Thymus (tissue), 11 donors: ENCODE results near the gene MRC2. TPM values are rescaled to one million over a fixed set of nuclear protein-coding genes. Genes with fewer than 3 reads are reported as not detected.
A peak's percentile ranks its signal among the peaks of the same experiment; 100 is the strongest.

Experiments
- DNase-seq, 9 donors: peaks; one replicate each; pipeline ENCODE4 v3.0.0-alpha.2; 2013; ENCODE audit warnings: low spot score in 9 of 9, low read depth in 6 of 9, missing footprints in 1 of 9
- H3K27ac ChIP-seq, 2 donors: one replicate each; pipeline ENCODE4 v1.5.1; 2013; ENCODE audit warnings: control low read depth in 1 of 2, low read depth in 1 of 2, low read length in 1 of 2, mild to moderate bottlenecking in 1 of 2, moderate library complexity in 1 of 2
- H3K27me3 ChIP-seq, 2 donors: one replicate each; pipeline ENCODE4 v1.5.1; 2013; ENCODE audit warnings: low read length in 1 of 2; ENCODE audit not compliant: control insufficient read depth in 2 of 2, insufficient read depth in 1 of 2
- H3K36me3 ChIP-seq, 2 donors: one replicate each; pipeline ENCODE4 v1.5.1; 2013; ENCODE audit warnings: low read length in 1 of 2, mild to moderate bottlenecking in 1 of 2, moderate library complexity in 1 of 2; ENCODE audit not compliant: control insufficient read depth in 2 of 2, insufficient read depth in 2 of 2
- H3K4me1 ChIP-seq, 2 donors: one replicate each; pipeline ENCODE4 v1.5.1; 2013; ENCODE audit warnings: low read length in 2 of 2; ENCODE audit not compliant: control insufficient read depth in 2 of 2, insufficient read depth in 2 of 2
- H3K4me3 ChIP-seq, 2 donors: one replicate each; pipeline ENCODE4 v1.5.1; 2013; ENCODE audit warnings: low read length in 2 of 2, control low read depth in 1 of 2, mild to moderate bottlenecking in 1 of 2
- H3K9me3 ChIP-seq, 2 donors: one replicate each; pipeline ENCODE4 v1.5.1; 2013; ENCODE audit warnings: low read length in 1 of 2, mild to moderate bottlenecking in 1 of 2; ENCODE audit not compliant: control insufficient read depth in 2 of 2, insufficient read depth in 1 of 2
- WGBS: extraction: QIAGEN DNeasy Blood & Tissue Kit; methylation state at CpG from one replicate; pipeline ENCODE4 v1.1.7; 2013; 5-methylcytosine and 5-hydroxymethylcytosine counted together
- polyA plus RNA-seq: library from polyadenylated mRNA; stranded (reverse); fragments of 200-250 nt; gene quantifications from one replicate; pipeline ENCODE4 v1.2.3, GENCODE V29; 2013
- total RNA-seq: library from RNA; stranded (reverse); fragments of 120-200 nt; gene quantifications from one replicate; pipeline ENCODE4 v1.2.4, GENCODE V29; 2013
- donor health status: healthy.

MRC2 gene
- total and polyA plus RNA-seq, 2 donors, result 9.0 to 14.5 TPM

- Histone ChIP-seq H3K27me3 (no peaks in the 10 kb centered on the region), H3K4me3 (no peak overlapping the region), H3K9me3 (no peaks in the 10 kb centered on the region), H3K4me1 (no peaks in the 10 kb centered on the region), H3K36me3 (no peaks in the 10 kb centered on the region), H3K27ac (no peak overlapping the region)
- 97% methylated on average over 6 of the region's 6 CpGs for WGBS
- no peak for DNase-seq
Measured at GRCh38 chr17:62641951-62642350, 14.5 kb downstream of the MRC2 start.

GRCh38 chr17:62643496-62643895 lies 16.0 kb downstream of the MRC2 start:
- H3K27ac ChIP-seq, result no peak overlapping the region
- H3K4me1 ChIP-seq, result no peaks in the 10 kb centered on the region
- no peaks in the 10 kb centered on the region for H3K27me3 ChIP-seq
- no peak for DNase-seq
- H3K9me3 ChIP-seq, result no peaks in the 10 kb centered on the region
- H3K4me3 ChIP-seq, result no peak overlapping the region
- H3K36me3 ChIP-seq, result no peaks in the 10 kb centered on the region
- 92% methylated on average over 6 of the region's 6 CpGs for WGBS

- no peak for DNase-seq
- Histone ChIP-seq H3K4me3 (no peak overlapping the region), H3K27me3 (no peaks in the 10 kb centered on the region), H3K9me3 (no peaks in the 10 kb centered on the region), H3K36me3 (no peaks in the 10 kb centered on the region), H3K27ac (no peak overlapping the region), H3K4me1 (no peaks in the 10 kb centered on the region)
- 97% methylated on average over 17 of the region's 17 CpGs for WGBS
Measured at GRCh38 chr17:62644487-62645173, 17.2 kb downstream of the MRC2 start.

GRCh38 chr17:62648251-62648955 lies 20.9 kb downstream of the MRC2 start:
- H3K4me3 ChIP-seq, result no peak overlapping the region
- peaks cover 0 to 2% of the 10 kb centered on the region in 2 donors for H3K27me3 ChIP-seq
- WGBS, result 95% methylated on average over 15 of the region's 15 CpGs
- H3K27ac ChIP-seq, result no peak overlapping the region
- DNase-seq, result no peak
- H3K36me3 ChIP-seq, result no peaks in the 10 kb centered on the region
- no peaks in the 10 kb centered on the region for H3K9me3 ChIP-seq
- peaks cover 0 to 16% of the 10 kb centered on the region in 2 donors for H3K4me1 ChIP-seq

GRCh38 chr17:62648956-62649294 lies 21.5 kb downstream of the MRC2 start:
- WGBS, result 93% methylated on average over 6 of the region's 6 CpGs
- Histone ChIP-seq H3K27ac (no peak overlapping the region), H3K36me3 (no peaks in the 10 kb centered on the region), H3K9me3 (no peaks in the 10 kb centered on the region), H3K27me3 (peaks cover 0 to 2% of the 10 kb centered on the region in 2 donors), H3K4me3 (no peak overlapping the region), H3K4me1 (peaks cover 0 to 21% of the 10 kb centered on the region in 2 donors)
- DNase-seq, result no peak

GRCh38 chr17:62649570-62649969 lies 22.1 kb downstream of the MRC2 start:
- H3K36me3 ChIP-seq, result no peaks in the 10 kb centered on the region
- no peak overlapping the region for H3K27ac ChIP-seq
- H3K4me3 ChIP-seq, result no peak overlapping the region
- 98% methylated on average over 7 of the region's 7 CpGs for WGBS
- H3K27me3 ChIP-seq, result peaks cover 0 to 2% of the 10 kb centered on the region in 2 donors
- no peak for DNase-seq
- H3K4me1 ChIP-seq, result peaks cover 0 to 26% of the 10 kb centered on the region in 2 donors
- no peaks in the 10 kb centered on the region for H3K9me3 ChIP-seq

GRCh38 chr17:62650587-62650986 lies 23.1 kb downstream of the MRC2 start:
- Histone ChIP-seq H3K27ac (no peak overlapping the region), H3K27me3 (peaks cover 0 to 2% of the 10 kb centered on the region in 2 donors), H3K36me3 (no peaks in the 10 kb centered on the region), H3K9me3 (no peaks in the 10 kb centered on the region), H3K4me1 (peaks cover 0 to 26% of the 10 kb centered on the region in 2 donors), H3K4me3 (no peak overlapping the region)
- no peak for DNase-seq
- WGBS, result 97% methylated on average over 6 of the region's 6 CpGs

DNA sequence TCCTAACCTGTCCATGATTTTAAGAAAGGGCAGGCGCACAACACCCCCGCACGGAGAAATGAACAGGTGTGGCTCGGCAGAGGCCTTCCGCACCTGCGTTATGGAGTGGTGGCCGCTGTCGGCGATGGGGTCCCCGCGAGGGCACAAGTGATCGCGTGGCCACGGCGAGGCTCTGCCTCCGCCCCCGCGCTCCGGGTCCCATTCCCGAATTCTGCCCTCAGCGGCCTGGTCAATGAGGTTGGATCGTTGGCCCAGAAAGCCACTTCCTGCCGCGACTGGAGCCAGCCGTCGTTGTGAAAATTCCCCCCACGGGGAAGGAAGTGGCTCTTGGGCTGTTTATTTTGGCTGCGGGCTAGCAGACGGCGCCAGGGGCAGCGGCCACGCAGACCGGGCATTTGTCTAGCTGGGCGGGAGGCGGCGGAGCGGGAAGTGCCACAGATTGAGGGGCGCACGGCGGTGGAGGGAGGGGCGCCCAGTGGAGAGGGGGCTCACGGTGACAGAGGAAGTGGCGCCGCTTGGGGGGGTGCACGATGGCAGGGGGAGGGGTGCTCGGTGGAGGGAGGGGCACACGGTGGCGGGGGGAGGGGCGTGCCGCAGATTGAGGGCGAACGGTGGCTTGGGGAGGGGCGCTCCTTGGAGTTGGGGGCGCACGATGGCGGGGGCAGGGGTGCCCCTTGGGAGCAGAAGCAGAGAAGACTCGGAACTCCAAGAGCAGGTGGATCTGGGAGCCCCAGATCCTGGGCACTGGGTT lies 25.0 kb downstream of the MRC2 start:
- peak overlapping the region; percentile 68 to 74 for H3K27ac ChIP-seq
- WGBS, result 2% methylated on average over 57 of the region's 57 CpGs
- peaks cover 0 to 2% of the 10 kb centered on the region in 2 donors for H3K27me3 ChIP-seq
- H3K4me3 ChIP-seq, result peak overlapping the region; percentile 64
- peak in 7 of 9 donors; percentile 33 to 79 (median 54) for DNase-seq
- H3K4me1 ChIP-seq, result peaks cover 0 to 26% of the 10 kb centered on the region in 2 donors
- H3K36me3 ChIP-seq, result no peaks in the 10 kb centered on the region
- no peaks in the 10 kb centered on the region for H3K9me3 ChIP-seq
